Astrocyte of the spinal cord (primary cell): ENCODE data around the gene WDR64.
"Not testable (repeated sequence)": the region's sequence is repeated elsewhere in the genome, so short reads cannot be mapped to it uniquely, and the experiment has no call there.

Experiments used
- DNase-seq: peaks from one replicate; pipeline ENCODE4 v3.0.0; 2011; ENCODE audit warnings: low read depth, low spot score
- H3K4me3 ChIP-seq: 2 replicates; pipeline ENCODE4 v1.5.1; 2011; ENCODE audit warnings: low read depth, mild to moderate bottlenecking, low read length, moderate library complexity
- CTCF ChIP-seq: IDR thresholded peaks from 2 replicates; pipeline ENCODE4 v1.5.1; 2012; ENCODE audit warnings: low read depth, mild to moderate bottlenecking, low read length, inconsistent platforms
- in situ Hi-C: cut with HindIII; loops from 2 replicates; pipeline ENCODE4 v1.10.0; 2017; ENCODE audit warnings: low sequenced_read_pairs

The WDR64 gene

GRCh38 chr1:241822846-241823245, 170.8 kb downstream of the WDR64 start:
- in situ Hi-C loops, result no loop called here

GRCh38 chr1:241823925-241824324, 171.8 kb downstream of the WDR64 start:
- H3K4me3 ChIP-seq, result no peak overlapping the region
- TF ChIP-seq CTCF, result no peak
- in situ Hi-C loops, result no loop called here
- no peak for DNase-seq

More at GRCh38 chr1:241822846-241823245, 170.8 kb downstream of the WDR64 start:
- no peak for DNase-seq
- TF ChIP-seq CTCF, result no peak
- H3K4me3 ChIP-seq, result no peak overlapping the region

GRCh38 chr1:241825581-241825980, 173.5 kb downstream of the WDR64 start:
- H3K4me3 ChIP-seq, result no peak overlapping the region
- DNase-seq, result peak; percentile 44
- TF ChIP-seq CTCF, result no peak
- in situ Hi-C loops, result no loop called here

- DNase-seq, in situ Hi-C loops, H3K4me3 ChIP-seq: not testable (repeated sequence)
These were observed 174.5 kb downstream of the WDR64 start for GRCh38 chr1:241826613-241827012.

- no peak overlapping the region for H3K4me3 ChIP-seq
- DNase-seq, result no peak
- in situ Hi-C loops, result no loop called here
- no peak for TF ChIP-seq CTCF
These were observed 175.2 kb downstream of the WDR64 start for GRCh38 chr1:241827264-241827663.

GRCh38 chr1:241828463-241829021, 176.5 kb downstream of the WDR64 start:
- DNase-seq, result no peak
- no peak for TF ChIP-seq CTCF
- in situ Hi-C loops, result no loop called here
- H3K4me3 ChIP-seq, result no peak overlapping the region

- no peak for TF ChIP-seq CTCF
- in situ Hi-C loops, result no loop called here
- H3K4me3 ChIP-seq, result no peak overlapping the region
- DNase-seq, result no peak
These were observed 177.4 kb downstream of the WDR64 start for GRCh38 chr1:241829468-241829867.
